ENCODE measurements around the gene EPO. TPM values are rescaled to one million over a fixed set of nuclear protein-coding genes. Genes with fewer than 3 reads are reported as not detected.
"Not testable (repeated sequence)": the region's sequence is repeated elsewhere in the genome, so short reads cannot be mapped to it uniquely, and the experiment has no call there.

The EPO gene
- total RNA-seq, 1 experiment from 2014 or later, result not detected

DNA sequence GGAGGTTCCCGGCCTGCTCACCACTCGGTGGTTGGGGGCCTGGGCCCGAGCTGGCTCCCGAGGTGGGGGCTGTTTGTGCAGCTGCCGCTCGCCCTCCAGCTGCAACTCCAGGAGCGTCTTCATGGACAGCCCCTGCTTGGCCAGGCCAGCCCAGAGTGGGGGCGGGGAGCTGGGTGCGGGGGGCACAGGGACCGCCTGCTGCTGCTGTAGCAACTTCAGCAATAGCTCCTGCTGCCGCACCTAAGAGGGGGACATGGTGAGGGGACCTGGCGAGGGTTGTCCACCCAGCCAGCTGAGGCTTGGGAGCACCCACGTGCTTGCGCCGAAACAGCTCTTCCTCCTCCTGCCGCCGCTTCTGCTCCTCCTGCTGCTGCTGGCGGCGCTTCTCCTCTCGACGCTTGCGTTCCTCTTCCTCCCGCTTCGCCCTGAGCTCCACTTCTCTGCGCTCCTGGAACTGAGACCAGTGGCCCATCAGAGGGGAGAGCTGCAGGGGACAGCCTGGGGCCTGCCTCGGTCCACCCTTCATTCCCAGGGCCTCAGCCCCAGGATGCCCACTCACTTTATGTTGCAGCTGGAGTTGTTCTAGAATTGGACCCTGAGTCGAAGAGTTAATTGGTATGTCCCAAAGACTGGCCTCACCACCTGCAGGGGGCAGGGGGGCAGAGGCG lies 37.1 kb upstream of the EPO start:
- no peak for DNase-seq (ENCODE audit: low spot score)

- DNase-seq (ENCODE audit: low spot score), result no peak
Measured at GRCh38 chr7:100683659-100684533, 36.4 kb upstream of the EPO start.

DNA sequence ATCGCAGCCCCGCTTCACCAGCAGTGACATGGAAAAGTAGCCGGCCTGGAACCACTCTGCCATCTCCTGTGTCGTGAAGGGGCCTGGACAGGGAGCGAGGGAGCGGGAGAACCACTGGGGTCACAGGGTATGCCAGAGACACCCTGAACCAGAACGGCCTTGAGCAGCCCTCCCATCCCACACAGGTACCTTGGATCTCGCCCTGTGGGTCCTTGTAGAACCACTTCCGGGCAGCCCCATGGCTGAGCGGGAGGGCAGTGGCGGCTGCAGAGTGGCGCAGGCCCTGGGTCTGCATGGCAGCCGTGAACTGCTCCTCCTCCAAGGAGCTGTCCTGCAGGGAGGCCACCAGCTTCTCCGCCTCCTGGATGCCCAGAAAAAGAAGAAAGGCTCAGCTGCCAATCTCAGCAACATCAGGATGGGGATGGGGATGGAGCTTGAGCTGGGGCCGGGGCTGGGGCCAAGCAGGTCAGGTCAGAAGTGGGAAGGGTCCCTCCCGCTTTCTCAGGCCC lies 35.7 kb upstream of the EPO start:
- DNase-seq (ENCODE audit: low spot score), result no peak

GRCh38 chr7:100685049-100685605 lies 35.1 kb upstream of the EPO start:
- no peak for DNase-seq (ENCODE audit: low spot score)

- no peak for DNase-seq (ENCODE audit: low spot score)
Measured at GRCh38 chr7:100685631-100686145, 34.6 kb upstream of the EPO start.

GRCh38 chr7:100686201-100686821 lies 34.0 kb upstream of the EPO start:
- no peak for DNase-seq (ENCODE audit: low spot score)

DNA sequence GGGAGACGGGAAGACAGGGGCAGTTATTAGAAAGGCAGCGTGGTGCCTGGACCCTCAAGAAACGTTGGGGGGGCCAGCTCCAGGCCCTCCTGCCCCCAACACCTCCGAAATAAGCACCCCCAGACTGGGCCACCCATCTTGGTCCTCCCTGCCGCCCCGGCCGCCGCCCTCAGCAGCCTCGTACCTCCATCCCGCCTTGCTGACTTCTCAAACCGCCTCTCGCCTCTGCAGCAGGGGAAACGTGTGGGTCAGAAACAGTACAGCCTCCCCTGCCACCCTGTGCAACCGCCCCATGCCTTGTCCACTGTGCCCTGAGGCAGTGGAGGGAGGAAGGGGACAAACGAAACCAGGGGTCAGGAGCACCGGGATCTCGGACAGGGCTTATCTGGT lies 33.5 kb upstream of the EPO start:
- no peak for DNase-seq (ENCODE audit: low spot score)

DNA sequence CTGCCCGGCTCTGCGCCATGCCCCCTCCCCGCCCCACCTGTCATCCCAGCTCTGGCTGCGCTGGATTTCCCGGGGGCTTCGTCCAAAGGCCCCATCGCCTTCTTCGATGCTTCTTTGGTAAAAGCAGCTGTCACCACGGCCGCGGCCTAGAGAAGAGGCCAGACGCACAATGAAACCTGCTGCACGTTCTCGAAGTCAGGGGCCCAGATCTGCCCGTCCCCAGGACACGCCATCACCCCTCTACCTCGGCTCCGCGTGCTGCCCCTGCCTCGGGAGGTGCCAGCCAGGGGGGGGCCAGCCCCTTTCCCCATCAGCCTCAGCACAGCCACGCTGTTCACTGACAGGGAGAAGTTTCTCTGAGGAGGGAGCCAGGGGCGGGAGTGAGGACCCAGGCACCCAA lies 33.0 kb upstream of the EPO start:
- no peak for DNase-seq (ENCODE audit: low spot score)

GRCh38 chr7:100687751-100688300 lies 32.4 kb upstream of the EPO start:
- no peak for DNase-seq (ENCODE audit: low spot score)

DNA sequence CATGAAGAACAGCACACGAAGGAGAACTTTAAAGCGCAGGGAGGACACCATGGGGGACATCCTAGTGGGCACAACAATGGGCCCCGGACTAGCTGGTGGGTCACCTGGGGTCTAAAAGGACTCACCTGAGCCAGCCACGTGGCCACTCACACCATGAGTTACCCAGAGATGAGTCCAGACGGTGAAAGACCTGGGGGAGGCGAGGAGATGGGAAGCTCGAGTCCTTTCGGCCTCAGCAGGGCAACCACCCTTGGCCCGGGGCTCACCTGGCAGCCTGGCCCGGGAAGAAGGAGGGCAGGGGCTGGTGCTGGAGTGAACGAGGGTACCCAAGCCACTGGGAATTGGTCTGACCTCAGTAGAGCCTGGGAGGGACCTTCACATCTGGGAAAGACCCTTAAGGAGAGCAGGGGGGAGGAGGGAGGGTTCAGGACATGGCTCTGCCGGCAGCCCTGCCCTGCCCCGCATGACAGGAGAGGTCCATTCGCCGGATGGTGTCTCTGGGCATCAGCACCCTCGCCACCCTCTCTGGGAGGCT lies 31.9 kb upstream of the EPO start:
- no peak for DNase-seq (ENCODE audit: low spot score)

DNA sequence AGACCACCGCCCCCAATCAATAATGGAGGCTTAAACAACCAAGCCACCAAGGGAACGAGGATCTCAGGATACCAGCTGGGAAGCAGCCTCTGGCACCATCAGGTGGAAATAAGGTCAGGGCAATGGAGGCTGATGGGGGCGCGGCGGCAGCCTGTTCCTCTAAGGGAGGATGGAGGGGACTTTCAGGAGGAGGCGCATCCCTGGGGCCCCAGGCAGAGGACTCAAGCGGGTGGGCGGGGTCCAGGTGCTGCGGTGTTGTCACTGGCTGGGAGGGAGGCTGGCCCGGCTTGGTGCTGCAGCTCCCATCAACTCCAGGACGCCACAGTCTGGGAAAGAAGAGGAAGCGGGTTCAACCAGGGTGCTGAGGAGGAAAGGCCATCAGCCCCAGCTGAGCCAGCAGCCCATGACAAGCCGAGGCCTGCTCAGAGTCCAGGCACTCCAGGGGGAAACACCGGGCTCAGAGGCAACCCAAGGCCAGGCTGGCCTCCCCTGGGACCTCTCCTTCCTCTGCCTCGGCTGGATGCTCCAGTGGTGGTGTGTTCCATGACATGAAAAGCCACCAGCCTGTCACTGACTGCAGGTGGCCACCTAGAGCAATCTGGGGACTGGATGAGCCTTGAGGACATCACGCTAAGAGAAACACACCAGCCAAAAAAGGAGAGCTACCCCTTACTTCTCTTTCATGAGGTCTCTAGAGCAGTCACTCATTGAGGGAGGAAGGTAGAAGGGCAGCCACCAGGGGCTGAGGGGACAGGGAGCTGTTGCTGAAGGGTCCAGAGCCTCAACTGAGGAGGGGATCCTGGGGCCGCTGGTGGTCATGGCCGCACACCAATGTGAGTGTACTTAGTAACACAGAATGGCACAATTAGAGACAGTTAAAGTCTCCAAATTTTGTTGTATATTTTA lies 30.8 kb upstream of the EPO start:
- no peak for DNase-seq (ENCODE audit: low spot score)

- DNase-seq (ENCODE audit: low spot score), result peak; percentile 88
Measured at GRCh38 chr7:100691676-100692577, 28.3 kb upstream of the EPO start.

GRCh38 chr7:100692578-100692961 lies 27.7 kb upstream of the EPO start:
- no peak for DNase-seq (ENCODE audit: low spot score)

DNA sequence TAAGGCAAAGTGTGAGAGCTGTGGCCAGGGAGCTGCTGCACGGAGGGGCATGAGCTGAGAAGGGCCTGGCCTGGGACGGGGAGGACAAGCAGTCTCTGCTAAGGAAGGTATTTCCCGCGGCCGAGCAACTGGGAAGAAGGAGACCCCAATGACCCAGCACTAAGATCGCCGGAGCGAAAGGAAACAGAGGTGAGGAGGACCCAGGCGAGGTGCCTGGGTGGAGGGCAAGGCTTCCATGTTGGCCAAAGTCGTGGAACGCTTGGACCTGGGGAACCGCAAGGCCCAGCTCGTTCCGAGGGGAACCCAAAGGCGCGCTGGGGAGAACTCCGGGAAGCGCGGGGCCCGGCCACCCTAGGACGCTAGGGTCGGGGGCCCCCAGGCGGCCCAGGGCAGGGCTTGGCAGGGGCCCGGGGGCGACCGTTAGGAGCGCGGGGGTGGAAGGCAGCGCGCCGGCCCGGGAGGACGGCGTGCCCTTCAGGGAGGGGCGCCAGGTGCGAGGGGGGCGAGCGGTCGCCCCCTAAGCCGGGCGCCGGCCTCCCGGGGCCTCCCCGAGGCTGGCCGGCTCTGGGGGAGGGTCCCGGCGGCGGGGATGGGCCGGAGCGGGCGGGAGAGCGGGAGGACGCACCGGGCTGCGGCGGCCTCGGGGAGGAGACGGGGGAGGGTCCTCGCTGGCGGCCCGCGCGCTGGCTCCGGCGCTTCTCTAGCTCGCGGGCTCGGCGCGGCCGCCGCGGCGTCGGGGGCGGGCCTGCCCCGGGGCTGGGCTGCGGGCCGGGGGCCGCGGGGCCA lies 26.8 kb upstream of the EPO start:
- DNase-seq (ENCODE audit: low spot score), result no peak

DNA sequence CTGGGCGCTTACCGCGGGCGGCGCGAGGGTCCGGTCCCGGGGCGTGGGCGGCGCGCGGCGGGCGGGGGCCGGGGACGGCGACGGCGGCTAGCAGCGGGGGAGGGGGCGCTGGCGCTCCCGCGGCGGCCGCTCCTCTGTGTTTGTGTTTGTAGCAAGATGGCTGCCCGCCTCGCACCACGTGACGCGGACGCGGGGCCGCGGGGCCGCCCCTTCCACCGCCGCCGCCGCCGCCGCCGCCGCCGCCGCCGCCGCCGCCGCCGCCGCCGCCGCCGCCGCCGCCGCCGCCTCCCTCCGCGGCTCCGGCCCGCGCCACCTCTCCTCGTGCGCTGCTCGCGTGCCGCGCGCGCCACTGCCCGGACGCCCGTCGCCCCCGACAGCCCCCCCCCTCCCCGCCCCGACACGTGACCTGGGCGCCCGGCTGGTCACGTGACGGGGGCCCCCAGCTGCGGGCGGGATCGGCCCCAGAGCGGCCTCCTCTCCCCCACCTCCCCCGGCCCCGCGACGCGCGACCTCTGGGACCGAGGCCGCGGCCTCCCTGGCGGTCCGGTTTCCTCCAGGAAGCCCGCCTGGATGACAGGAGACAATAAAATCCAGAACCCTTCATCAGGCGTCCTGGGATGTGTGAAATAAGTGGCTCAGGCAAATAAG lies 26.0 kb upstream of the EPO start, which contains the start of gene GIGYF1:
Gene GIGYF1 (minus strand): TSS at position 153 of the 648 bp plus-strand sequence. CDS start 6,012 bp downstream, outside the sequence.
- DNase-seq (ENCODE audit: low spot score), result peak; percentile 51

GRCh38 chr7:100696123-100696521 lies 24.1 kb upstream of the EPO start:
- DNase-seq (ENCODE audit: low spot score), result no peak

DNA sequence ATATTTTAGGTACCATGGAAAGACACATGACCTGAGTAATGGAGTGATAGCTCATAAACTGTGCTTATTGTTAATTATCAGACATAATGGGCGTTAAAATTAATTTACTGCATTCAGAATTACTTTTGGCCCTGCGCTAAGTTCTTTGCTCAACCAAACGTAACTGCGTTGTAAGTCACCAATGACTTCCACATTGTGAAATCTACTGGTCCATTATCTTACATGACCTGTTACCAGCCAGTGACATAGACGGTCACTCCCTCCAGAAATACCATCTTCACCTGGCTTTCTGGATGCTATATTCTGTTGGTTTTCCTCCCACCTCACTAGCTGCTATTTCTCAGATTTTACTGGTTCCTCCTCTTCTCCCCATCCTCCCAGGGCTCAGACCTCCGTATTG lies 21.2 kb upstream of the EPO start:
- DNase-seq (ENCODE audit: low spot score), result no peak

- not testable (repeated sequence) for DNase-seq (ENCODE audit: low spot score)
Measured at GRCh38 chr7:100701089-100701488, 19.2 kb upstream of the EPO start.
